ENCODE data around the gene ERBB2. TPM values are rescaled to one million over a fixed set of nuclear protein-coding genes. Genes with fewer than 3 reads are reported as not detected.

The ERBB2 gene
- total and polyA plus RNA-seq, 2 of the 13 experiments (the other 11 are each of a cell fraction or from before 2014, with no cell fraction given): 57.7 to 64.1 TPM

DNA sequence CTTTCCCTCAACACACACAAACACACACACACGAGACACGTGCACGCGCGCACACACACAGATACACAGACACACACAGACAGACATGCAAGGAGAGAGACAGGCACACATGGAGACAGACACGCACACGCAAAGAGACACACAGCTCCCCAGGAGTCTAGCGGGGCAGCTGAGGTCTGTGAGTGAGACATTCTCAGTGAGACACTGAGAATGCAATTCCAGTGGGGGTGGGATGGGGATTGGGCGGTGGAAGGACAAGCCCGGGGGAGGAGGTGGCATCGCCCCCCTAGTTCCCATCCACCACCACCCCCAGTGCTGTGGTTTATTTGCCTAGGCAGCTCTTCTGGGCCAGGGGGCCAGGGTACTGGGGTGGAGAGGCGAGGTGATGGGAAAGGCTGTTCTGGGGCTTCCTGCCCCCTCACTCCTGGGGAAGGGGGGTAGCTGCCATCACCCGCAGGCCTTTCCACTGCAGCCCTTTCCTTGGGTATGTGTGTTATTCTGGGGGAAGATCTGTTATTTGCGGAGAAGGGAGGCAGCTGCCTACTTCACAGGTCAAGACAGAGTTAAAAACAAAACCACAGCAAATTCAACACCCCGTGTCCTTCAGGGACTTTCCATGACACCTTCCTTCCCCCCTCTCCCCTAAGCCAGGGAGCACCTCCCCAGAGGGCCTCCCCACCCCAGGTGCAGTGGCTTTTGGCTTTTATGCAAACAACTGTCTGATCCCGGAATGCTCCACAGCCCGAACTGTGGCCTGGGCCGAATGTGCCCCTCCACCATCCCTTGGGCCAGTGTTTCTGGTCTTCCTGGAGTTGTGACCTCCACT is 55.9 kb downstream of the ERBB2 start (continued):
- TF ChIP-seq, protein P1, sequence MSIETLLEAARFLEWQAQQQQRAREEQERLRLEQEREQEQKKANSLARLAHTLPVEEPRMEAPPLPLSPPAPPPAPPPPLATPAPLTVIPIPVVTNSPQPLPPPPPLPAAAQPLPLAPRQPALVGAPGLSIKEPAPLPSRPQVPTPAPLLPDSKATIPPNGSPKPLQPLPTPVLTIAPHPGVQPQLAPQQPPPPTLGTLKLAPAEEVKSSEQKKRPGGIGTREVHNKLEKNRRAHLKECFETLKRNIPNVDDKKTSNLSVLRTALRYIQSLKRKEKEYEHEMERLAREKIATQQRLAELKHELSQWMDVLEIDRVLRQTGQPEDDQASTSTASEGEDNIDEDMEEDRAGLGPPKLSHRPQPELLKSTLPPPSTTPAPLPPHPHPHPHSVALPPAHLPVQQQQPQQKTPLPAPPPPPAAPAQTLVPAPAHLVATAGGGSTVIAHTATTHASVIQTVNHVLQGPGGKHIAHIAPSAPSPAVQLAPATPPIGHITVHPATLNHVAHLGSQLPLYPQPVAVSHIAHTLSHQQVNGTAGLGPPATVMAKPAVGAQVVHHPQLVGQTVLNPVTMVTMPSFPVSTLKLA (IDR thresholded peaks at IDR 0.05): peak; percentile 40; the same call in 1 of the 2 replicates
- no peak for TF ChIP-seq MAFF (IDR thresholded peaks at IDR 0.05; ENCODE audit: low read depth, low read length)
- TF ChIP-seq KDM5A (IDR thresholded peaks at IDR 0.05; ENCODE audit: borderline replicate concordance, low read length): no peak
- TF ChIP-seq ZNF317 (CRISPR knock-in tag; IDR thresholded peaks at IDR 0.05): no peak
- TF ChIP-seq ZNF788 (CRISPR knock-in tag; IDR thresholded peaks at IDR 0.05; ENCODE audit: borderline replicate concordance): peak; percentile 20; the same call in 1 of the 2 replicates
- TF ChIP-seq TMF1 (CRISPR knock-in tag; IDR thresholded peaks at IDR 0.05; ENCODE audit: low read depth): no peak
- TF ChIP-seq, protein P2, sequence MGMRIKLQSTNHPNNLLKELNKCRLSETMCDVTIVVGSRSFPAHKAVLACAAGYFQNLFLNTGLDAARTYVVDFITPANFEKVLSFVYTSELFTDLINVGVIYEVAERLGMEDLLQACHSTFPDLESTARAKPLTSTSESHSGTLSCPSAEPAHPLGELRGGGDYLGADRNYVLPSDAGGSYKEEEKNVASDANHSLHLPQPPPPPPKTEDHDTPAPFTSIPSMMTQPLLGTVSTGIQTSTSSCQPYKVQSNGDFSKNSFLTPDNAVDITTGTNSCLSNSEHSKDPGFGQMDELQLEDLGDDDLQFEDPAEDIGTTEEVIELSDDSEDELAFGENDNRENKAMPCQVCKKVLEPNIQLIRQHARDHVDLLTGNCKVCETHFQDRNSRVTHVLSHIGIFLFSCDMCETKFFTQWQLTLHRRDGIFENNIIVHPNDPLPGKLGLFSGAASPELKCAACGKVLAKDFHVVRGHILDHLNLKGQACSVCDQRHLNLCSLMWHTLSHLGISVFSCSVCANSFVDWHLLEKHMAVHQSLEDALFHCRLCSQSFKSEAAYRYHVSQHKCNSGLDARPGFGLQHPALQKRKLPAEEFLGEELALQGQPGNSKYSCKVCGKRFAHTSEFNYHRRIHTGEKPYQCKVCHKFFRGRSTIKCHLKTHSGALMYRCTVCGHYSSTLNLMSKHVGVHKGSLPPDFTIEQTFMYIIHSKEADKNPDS (CRISPR knock-in tag; IDR thresholded peaks at IDR 0.05): peak; percentile 14; the same call in 1 of the 2 replicates
- no peak for TF ChIP-seq ZSCAN12 (CRISPR knock-in tag; IDR thresholded peaks at IDR 0.05)
